IPS-18c (cell line): ENCODE results near the gene R3HDM2.
"Not testable (repeated sequence)": the region's sequence is repeated elsewhere in the genome, so short reads cannot be mapped to it uniquely, and the experiment has no call there.

Source experiments
- H3K4me3 ChIP-seq: 2 replicates; pipeline ENCODE4 v1.7.0; 2013; ENCODE audit warnings: low read depth, mild to moderate bottlenecking, low read length, moderate library complexity; ENCODE audit not compliant: insufficient read depth
- H3K9me3 ChIP-seq: one replicate; pipeline ENCODE4 v1.6.1; 2013; ENCODE audit warnings: mild to moderate bottlenecking, low read length, moderate library complexity; ENCODE audit not compliant: control insufficient read depth, insufficient read depth

Gene R3HDM2

DNA sequence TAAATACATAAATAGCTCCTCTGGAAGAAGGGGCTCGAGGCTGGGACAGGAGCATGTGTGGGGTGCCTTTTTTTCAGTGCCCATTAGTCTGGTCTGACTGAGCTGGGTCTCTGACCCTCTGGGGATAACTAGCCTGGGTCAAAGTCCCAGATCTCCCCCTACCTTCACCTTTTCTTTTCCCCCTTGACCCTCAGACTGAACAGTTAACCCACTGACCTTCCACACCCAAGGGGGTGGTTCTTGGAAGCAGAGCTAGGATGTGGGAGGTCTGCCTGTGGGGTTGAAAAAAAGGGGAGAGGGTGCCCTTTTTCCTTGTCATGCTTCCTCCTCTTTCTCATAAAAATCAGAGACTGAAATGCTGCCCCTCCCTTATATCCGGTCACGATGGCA, 27.8 kb upstream of the R3HDM2 start:
- Histone ChIP-seq H3K9me3 (no peaks in the 10 kb centered on the region), H3K4me3 (peak overlapping the region; percentile 80)

DNA sequence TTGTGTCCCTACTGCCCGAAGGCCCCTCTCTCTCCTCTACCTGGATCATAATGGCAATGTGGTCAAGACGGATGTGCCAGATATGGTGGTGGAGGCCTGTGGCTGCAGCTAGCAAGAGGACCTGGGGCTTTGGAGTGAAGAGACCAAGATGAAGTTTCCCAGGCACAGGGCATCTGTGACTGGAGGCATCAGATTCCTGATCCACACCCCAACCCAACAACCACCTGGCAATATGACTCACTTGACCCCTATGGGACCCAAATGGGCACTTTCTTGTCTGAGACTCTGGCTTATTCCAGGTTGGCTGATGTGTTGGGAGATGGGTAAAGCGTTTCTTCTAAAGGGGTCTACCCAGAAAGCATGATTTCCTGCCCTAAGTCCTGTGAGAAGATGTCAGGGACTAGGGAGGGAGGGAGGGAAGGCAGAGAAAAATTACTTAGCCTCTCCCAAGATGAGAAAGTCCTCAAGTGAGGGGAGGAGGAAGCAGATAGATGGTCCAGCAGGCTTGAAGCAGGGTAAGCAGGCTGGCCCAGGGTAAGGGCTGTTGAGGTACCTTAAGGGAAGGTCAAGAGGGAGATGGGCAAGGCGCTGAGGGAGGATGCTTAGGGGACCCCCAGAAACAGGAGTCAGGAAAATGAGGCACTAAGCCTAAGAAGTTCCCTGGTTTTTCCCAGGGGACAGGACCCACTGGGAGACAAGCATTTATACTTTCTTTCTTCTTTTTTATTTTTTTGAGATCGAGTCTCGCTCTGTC, 26.1 kb upstream of the R3HDM2 start:
- H3K9me3 ChIP-seq: no peaks in the 10 kb centered on the region
- H3K4me3 ChIP-seq: no peak overlapping the region

DNA sequence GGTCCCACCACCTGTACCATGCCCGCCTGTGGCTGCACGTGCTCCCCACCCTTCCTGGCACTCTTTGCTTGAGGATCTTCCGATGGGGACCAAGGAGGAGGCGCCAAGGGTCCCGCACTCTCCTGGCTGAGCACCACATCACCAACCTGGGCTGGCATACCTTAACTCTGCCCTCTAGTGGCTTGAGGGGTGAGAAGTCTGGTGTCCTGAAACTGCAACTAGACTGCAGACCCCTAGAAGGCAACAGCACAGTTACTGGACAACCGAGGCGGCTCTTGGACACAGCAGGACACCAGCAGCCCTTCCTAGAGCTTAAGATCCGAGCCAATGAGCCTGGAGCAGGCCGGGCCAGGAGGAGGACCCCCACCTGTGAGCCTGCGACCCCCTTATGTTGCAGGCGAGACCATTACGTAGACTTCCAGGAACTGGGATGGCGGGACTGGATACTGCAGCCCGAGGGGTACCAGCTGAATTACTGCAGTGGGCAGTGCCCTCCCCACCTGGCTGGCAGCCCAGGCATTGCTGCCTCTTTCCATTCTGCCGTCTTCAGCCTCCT, 25.4 kb upstream of the R3HDM2 start:
- no peaks in the 10 kb centered on the region for H3K9me3 ChIP-seq
- peak overlapping the region; percentile 52 for H3K4me3 ChIP-seq

DNA sequence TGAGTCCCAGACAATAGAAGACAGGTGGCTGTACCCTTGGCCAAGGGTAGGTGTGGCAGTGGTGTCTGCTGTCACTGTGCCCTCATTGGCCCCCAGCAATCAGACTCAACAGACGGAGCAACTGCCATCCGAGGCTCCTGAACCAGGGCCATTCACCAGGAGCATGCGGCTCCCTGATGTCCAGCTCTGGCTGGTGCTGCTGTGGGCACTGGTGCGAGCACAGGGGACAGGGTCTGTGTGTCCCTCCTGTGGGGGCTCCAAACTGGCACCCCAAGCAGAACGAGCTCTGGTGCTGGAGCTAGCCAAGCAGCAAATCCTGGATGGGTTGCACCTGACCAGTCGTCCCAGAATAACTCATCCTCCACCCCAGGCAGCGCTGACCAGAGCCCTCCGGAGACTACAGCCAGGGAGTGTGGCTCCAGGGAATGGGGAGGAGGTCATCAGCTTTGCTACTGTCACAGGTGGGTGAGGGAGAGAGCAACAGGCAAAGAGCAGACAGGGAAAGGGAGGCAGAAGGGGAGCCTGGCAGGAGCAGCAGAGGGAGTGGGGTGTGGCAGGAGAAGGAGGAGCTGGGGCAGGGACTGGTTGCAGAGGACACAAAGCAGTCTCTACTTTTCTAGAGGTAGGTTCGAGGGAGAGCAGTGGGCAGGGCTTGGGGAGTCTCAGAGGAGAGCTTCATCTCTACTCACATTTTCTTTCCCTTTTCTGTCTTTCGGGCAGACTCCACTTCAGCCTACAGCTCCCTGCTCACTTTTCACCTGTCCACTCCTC, 24.7 kb upstream of the R3HDM2 start:
- H3K4me3 ChIP-seq: peak overlapping the region; percentile 52
- no peaks in the 10 kb centered on the region for H3K9me3 ChIP-seq

DNA sequence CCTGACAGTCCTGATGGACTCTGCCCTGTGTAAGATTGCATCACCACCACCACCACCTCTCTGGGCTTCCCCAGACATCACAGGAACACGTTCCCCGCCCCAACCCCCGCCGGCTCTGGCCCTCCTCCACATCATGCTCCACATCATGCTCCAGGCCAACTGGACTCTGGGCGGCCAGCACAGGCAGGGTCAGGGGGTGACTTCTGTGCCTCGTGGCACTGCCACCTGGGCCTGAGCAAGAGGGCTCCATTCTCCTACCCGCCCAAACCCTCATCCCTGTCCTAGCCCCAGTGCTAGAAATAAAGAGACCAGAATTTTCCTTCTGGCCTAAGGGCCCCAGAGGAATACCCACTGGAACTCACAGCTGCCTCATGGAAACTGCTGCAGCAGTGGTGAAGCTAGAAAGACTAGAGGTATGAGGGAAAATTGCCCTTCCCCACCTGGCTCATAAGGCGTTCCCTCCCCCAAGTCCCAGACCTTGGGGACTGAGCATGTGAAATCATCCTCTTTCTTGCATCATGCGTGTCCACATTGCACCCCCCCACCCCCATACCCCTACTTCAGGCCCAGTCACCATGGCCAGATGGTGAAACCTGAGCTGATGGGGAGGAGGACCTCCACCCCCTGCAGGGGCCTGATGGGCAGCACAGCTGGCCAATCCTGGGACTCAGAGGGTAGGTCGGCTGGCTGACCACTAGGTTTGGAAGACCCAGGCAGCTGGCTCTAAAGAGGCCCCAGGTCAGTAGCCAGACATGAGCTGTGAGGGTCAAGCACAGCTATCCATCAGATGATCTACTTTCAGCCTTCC, 23.9 kb upstream of the R3HDM2 start, which contains the start of gene INHBE:
Gene INHBE, plus strand, starts transcription at position 742 of the 808 bp plus-strand sequence. CDS start 230 bp downstream, outside the sequence.
- Histone ChIP-seq H3K4me3 (peak within 1 kb of the TSS; percentile 52), H3K9me3 (no peaks in the 10 kb centered on the region)

DNA sequence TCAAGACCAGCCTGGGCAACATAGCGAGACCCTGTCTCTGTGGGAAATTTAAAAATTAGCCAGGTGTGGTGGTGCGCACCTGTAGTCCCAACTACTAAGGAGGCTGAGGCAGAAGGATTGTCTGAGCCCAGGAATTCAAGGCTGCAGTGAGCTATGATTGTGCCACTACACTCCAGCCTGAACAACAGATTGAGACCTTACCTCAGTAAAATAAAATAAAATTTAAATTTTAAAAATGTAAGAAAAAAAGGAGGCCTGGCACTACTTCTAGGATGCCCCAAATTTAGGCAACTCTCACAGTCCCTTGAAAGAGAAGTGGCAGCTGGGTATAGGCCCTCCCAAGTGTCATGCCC, 23.3 kb upstream of the R3HDM2 start:
- Histone ChIP-seq H3K4me3 (no peak overlapping the region), H3K9me3 (no peaks in the 10 kb centered on the region)

DNA sequence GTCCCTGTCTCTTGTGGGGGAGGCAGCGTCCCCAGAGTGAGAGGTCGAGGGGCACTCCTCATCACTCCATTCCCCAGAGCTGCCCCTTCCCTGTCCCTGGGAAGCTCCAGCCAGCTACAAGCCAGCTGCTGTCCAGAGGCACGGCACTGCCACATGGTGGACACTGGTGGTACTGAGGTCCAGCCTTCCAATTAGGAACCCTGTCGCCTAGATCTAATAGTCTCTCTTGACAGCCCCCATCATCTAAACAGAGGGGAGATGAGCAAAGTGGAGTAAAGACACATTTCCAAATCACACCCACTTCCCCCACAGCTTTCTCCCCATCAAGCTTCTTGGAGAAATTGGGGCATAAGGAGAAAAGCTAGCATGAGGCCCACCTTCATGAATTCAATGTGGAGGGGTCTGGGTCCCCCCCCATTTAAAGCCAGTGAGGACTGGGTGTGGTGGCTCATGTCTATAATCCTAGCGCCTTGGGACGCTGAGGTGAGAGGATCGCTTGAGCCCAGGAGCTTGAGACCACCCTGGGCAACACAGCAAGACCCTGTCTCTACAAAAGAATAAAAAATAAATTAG, 22.2 kb upstream of the R3HDM2 start:
- Histone ChIP-seq H3K9me3 (no peaks in the 10 kb centered on the region), H3K4me3 (no peak overlapping the region)

DNA sequence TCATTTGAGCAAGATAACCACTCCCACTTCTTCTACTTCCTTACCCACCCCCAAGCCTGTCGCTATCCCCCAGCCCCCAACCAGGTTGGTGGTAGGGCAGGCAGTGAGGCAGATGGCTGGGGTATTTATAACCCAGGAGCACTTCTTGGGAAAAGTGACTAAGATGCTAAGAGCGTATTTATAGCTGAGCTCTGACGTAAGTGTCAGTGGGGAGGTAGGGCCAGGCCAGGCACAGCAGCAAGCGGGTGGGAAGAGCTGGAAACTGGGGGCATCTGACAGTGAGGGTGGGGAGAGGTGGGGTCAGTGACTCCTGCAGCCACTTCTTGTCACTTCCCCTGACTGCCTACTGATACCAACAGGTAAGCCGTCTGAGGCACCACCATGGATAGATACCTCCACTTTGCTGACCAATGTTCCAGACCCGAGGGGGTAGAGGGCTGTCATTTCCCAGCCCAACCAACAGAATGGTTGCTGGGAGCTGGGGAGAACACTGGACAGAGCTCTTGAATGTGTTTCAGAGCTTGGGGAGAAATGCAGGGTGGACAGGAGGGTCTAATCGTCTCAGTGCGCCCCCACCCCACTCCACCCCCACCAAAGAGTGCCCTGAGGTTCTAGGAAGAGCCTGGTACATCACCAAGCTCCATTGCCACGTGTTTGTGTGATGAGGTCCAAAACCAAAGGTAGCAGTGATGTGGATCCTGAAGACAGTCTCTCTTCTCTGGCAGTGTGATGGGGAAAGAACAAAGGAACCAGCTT, 21.5 kb upstream of the R3HDM2 start:
- no peak overlapping the region for H3K4me3 ChIP-seq
- no peaks in the 10 kb centered on the region for H3K9me3 ChIP-seq

DNA sequence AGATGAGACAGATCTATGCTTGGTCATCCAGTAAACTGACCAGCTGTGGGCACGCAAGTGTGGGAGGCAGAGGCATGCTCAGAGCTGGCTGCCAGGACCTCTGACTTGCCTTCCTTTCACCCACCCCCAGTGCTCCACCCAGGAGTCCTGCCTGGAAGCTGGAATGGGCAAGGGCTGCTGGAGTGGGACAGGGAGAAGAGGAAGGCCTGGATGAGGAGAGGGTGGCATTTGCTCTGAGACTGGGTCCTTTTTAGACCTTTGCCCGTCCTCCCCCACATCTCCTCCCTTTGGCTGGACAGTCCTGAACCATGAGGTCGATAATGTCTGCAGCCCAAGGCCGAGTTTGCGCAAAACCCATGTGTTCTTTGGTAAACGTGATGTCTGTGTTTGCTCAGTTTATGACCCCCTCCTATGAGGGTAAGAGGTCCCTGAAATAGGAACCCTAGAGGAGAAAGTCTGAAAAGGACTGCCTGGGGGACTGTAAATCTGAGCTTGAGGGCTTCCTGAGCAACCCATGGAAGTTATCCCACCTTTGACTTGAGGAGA, 20.5 kb upstream of the R3HDM2 start:
- Histone ChIP-seq H3K4me3 (no peak overlapping the region), H3K9me3 (no peaks in the 10 kb centered on the region)

DNA sequence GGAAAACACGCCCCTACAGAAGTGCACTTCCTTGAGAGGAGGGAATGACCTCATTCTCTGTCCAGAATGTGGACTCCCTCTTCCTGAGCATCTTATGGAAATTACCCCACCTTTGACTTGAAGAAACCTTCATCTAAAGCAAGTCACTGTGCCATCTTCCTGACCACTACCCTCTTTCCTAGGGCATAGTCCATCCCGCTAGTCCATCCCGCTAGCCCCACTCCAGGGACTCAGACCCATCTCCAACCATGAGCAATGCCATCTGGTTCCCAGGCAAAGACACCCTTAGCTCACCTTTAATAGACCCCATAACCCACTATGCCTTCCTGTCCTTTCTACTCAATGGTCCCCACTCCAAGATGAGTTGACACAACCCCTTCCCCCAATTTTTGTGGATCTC, 19.2 kb upstream of the R3HDM2 start:
- no peak overlapping the region for H3K4me3 ChIP-seq
- no peaks in the 10 kb centered on the region for H3K9me3 ChIP-seq

DNA sequence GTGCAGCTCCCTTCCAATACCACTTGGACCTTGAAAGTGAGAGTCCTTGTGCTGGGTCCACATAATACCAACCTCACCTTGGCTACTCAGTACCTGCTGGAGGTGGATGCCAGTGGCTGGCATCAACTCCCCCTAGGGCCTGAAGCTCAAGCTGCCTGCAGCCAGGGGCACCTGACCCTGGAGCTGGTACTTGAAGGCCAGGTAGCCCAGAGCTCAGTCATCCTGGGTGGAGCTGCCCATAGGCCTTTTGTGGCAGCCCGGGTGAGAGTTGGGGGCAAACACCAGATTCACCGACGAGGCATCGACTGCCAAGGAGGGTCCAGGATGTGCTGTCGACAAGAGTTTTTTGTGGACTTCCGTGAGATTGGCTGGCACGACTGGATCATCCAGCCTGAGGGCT, 18.5 kb upstream of the R3HDM2 start:
- H3K4me3 ChIP-seq: no peak overlapping the region
- H3K9me3 ChIP-seq: no peaks in the 10 kb centered on the region

DNA sequence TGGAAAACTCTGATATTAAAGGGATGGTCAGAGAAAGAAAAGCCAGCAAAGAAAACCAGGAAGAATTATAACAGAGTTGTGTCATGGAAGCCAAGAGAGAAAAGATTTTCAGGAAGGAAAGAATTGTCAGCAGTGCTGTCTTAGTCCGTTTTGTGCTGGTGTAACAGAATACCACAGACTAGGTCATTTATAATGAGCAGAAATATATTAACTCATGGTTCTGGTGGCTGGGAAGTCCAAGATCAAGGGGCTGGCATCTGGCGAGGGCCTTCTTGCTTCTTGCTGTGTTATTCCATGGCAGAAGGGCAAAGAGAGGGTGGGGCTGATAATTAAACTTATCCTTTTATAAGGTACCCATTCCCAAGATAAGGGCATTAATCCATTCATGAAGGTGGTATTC, 17.8 kb upstream of the R3HDM2 start:
- Histone ChIP-seq H3K9me3 (peaks cover 2% of the 10 kb centered on the region), H3K4me3 (no peak overlapping the region)

DNA sequence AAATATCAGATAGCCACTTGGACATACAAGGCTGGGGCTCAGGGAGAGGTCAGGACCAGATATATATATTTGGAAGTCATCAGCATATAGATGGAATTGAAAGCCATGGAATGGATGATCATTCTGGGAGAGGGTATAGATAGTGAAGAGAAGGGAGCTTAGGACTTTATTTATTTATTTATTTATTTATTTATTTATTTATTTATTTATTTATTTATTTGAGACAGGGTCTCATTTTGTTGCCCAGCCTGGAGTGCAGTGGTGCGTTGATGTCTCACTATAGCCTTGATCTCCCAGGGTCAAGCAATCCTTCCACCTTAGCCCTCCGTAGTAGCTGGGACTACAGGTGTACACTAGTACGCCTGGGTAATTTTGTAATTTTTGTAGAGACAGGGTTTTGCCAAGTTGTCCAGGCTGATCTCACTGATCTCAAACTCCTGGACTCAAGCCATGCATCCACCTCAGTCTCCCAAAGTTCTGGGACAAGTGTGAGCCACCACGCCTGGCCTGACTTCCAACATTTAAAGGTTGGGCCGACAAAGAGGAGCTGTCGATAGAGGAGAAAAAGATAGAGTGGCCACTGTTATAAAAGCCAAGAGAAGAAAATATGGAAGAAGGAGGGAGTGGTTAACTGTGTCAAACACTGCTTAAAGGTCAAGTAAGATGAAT, 15.6 kb upstream of the R3HDM2 start:
- Histone ChIP-seq H3K4me3 (no peak overlapping the region), H3K9me3 (peaks cover 2% of the 10 kb centered on the region)

DNA sequence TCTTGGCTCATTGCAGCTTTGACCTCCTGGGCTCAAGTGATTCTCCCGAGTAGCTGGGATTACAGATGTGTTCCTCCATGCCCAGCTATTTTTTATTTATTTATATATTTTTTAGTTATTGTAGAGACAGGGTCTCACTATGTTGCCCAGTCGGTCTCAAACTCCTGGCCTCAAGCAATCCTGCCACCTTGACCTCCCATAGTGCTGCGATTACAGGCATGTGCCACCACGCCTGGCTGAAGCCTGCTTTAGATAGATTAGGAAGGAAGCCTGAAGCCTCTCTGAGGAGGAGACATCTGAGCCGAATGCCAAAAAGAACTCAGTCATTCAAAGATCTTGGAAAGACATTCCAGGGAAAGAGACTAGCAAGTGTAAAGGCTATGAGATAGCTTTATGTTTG, 13.9 kb upstream of the R3HDM2 start:
- H3K4me3 ChIP-seq: no peak overlapping the region
- H3K9me3 ChIP-seq: peaks cover 2% of the 10 kb centered on the region

DNA sequence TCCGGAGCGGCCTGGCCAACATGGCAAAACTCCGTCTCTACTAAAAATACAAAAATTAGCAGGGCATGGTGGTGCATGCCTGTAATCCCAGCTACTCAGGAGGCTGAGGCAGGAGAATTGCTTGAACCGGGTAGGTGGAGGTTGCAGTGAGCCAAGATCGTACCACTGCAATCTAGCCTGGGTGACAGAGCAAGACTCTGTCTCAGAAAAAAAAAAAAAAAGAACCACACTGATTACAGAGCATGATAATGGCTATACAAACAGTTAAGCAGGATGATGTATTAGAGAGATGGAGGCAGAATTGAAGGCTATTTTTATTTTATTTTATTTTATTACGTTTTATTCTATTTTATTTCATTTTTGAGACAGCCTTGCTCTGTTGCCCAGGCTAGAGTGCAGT, 13.5 kb upstream of the R3HDM2 start:
- not testable (repeated sequence) for H3K9me3 ChIP-seq, H3K4me3 ChIP-seq

DNA sequence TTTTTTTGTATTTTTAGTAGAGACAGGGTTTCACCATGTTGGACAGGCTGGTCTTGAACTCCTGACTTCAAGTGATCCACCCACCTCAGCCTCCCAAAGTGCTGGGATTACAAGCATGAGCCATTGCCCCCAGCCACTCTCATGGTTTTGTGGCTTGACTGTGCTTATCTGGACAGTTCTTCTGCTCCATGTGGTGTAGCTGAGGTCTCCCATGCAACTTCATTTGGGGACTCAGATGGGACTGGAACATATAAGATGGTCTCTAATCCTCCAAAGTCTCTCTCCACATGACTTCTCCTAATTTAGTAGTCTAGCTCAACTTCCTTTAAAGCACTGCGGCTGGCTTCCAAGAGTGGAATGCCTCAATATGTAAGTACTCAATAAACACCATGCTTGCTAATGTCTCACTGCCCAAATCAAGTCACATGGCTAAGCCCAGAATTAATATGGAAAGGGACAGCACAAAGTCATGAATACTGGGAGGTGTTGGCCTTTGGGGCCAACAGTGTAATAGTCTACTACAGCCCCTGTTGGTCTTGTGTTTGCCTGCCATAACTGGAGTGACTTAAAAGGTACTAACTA, 11.1 kb upstream of the R3HDM2 start:
- Histone ChIP-seq H3K9me3 (peaks cover 2% of the 10 kb centered on the region), H3K4me3 (no peak overlapping the region)
